SKM-1 (cell line): ENCODE measurements around the gene ANKRD44.
A peak's percentile ranks its signal among the peaks of the same experiment; 100 is the strongest.

Experiments
- DNase-seq: peaks from one replicate; lab custom pipeline; 2025; ENCODE audit not compliant: unreplicated experiment; lab: John Stamatoyannopoulos, UW

Gene ANKRD44

GRCh38 chr2:197001921-197002320 lies 308.7 kb downstream of the ANKRD44 start:
- DNase-seq: no peak

DNA sequence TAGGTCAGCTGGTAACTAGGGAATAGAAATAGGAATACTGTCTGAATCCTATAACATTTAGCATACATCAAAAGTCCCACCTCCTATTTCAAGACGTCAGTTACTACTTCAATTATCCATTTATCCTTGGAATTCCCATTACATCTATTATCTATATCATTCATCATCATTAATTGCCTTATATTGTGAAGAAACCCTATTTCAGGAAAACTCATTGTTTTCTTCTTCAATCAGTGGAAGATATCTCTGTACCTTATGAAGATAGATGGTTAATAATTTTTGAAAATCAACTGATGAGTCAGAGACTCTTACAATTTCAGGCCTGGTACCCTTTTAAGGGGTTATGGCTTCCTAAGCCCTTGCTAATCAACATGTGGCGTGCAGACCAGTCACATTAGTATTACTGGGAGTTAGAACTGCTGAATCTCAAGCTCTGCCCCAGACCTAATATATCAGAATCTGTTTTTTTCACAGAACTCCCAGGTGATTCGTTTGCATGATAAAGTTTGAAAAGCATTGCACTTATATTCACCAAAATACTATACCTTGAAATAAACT lies 314.7 kb downstream of the ANKRD44 start:
- DNase-seq: no peak

- no peak for DNase-seq
These were observed 315.8 kb downstream of the ANKRD44 start for GRCh38 chr2:196994764-196995163.

DNA sequence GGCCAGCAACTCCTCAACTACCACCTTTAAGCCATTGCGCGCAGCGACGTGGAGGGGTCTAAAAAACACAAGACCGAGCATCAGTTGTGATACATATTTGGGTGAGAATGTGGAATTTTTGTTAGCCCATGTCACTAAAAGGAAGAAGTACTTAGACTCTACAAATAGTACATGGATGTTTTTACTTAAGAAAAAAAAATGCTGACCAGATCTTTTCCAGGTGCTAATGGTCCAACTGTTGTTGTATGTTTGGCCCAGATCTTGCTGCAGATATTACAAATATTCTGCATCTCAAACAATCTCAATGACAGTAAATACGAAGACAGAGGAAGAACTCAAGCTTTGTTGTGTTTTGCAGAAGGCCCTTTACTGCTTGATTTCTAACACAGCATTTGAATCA lies 317.0 kb downstream of the ANKRD44 start:
- DNase-seq: no peak

DNA sequence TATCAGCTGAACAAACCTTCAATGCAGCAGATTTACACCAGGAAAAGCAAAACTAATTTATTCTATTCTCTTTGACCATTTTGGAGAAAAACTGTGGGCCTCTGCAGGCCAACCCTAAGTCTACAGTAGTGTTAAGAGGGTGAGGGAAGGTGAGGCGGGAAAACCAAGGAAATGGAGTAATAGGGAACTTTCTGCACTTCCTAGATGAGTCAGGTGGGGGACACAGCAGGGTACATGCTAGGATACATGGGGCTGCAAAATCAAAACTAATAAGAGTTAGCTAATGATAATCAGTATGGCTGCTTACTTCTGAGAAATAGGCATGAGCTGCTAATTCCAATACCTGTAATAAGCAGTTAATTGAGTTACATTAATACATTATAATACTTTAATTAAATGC lies 318.1 kb downstream of the ANKRD44 start:
- DNase-seq: no peak

GRCh38 chr2:196990788-196991461 lies 319.7 kb downstream of the ANKRD44 start:
- DNase-seq: no peak

DNA sequence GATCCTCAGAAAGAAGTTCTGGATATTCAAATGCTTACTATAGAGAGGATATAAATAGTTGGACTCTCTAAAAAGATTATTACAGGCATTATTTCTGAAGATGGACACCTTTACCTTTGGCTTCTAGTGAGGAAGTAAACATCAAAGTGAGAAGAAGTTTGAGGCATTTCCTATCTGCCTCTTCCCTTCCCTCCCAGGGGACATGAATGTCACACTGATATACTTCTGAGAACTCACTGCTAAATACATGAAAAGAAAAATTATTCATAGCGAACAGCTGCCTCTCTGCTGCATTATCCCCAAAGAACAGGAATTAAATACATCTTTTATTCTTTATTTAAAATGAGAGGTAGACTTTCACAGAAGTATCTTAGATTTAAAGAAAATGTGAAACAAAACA lies 320.5 kb downstream of the ANKRD44 start:
- no peak for DNase-seq

DNA sequence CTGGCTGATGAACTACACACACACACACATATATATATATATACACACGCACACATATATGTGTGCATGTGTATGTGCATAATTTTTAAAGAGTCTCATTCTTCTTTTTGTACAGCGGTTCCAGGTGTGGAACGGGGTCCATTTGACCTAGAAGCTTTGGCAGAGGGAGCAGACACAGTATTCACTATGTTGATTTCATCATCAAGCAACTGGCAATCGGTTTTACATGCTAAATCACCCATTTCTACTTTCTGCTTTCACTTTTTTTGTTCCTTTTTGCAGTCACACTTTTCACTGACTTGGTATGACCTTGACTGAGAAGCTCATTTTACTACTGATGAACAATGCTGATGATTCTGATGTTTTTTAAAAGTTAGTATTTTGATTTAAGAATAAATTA lies 321.1 kb downstream of the ANKRD44 start:
- no peak for DNase-seq

DNA sequence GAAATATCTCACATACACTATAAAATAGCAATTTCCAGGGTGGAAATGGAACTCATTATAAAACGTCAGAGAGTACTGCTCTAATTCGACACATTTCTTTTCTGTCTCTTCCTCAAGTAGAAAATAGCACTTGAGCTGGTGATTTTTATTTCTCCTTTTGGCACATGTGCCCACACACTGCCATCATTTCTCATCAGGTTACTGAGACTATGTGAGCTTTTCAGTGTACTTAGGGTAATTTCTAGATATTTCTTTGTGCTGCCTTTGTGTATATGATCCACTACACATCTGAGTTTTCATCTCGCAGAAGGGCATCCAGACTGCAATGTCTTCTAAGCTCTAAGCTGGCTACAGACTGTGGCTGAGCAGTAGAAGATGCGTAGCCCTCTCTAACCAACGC lies 321.9 kb downstream of the ANKRD44 start:
- DNase-seq: no peak

- DNase-seq: no peak
These were observed 322.8 kb downstream of the ANKRD44 start for GRCh38 chr2:196987649-196988364.

GRCh38 chr2:196987298-196987648 lies 323.3 kb downstream of the ANKRD44 start:
- DNase-seq: no peak

DNA sequence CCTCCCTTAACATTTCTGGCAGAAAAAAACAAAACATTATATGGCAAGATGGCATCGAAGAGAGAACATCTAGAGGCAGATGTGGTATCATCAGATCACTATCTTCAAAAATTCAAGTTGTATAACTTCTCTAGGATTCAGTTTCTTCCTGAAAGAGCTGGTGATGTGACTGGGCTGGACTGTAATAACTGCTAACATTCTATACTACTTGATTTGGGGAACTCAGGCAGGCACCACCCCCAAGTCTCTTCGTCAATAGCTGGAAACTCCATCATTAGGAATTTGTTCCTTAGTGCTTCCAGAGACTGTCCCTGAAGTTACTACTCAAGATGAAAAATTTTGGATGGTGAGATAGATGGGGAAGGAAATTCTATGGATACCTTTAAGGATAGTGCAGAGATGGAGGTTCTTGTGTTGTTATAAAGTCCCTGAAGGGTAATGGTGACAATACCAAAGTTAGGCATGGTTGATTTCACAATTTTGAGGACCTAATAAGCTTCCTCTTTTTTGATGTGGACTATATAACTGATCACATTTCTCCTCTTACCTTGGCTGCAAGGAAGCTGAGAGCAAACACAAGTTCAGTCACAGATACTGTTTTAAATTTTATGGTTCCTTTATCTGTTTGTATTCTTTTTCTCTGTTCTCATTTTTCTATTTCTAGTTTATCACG lies 324.9 kb downstream of the ANKRD44 start:
- peak; percentile 89 for DNase-seq

- DNase-seq: no peak
These were observed 325.7 kb downstream of the ANKRD44 start for GRCh38 chr2:196984903-196985302.

DNA sequence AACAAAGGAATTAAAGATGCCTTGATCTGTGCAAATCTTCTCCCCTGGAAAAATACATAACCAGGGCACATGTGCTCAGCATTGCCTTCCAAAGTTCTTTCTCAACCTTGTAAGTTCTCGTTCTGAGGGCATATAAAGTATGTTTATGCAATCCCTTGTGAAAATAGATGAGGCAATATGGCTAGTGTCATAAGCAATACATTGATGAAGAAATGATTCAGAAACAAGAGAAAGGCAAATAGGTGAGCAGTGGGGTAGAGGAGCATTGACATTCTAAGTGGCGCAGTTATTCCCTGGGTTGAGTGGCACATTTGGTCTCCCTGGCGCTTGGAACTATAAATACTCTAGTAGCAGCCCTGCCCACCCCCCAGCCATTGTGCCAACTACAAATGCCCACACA lies 326.6 kb downstream of the ANKRD44 start:
- DNase-seq: peak; percentile 88

DNA sequence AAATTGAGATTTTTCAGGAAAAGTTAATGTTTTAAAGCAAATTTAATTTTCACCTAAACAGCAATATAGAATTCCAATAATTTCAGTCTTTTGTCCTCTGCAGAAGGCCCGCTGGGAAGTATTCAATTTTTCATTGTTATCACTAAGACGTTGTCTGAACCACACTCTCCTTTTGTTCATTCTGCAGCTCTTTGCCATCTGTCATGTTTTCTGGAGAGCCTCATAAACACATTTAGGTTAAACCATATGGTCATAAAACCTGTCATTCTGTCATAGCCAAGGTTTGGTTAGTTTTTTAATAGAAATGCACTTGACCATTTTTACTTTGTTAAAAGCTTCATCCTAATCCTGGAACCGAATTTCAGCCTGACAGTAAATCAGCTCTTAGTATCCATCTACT lies 330.1 kb downstream of the ANKRD44 start:
- DNase-seq: no peak

GRCh38 chr2:196980001-196980400 lies 330.6 kb downstream of the ANKRD44 start:
- DNase-seq: no peak

DNA sequence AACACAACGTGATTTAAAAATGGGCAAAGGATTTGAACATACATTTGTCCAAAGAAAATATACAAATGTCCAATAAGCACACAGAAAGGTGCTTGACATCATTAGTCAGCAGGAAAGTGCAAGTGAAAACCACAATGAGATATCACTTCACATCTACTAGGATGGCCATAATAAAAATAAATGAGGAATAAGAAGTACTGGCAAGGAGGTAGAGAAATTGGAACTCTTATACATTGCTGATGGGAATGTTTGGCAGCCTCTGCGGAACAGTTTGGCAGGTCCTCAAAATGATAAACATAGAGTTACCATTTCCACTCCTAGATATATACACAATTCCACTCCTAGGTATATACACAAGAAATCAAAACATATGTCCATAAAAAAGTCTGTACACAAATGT lies 333.1 kb downstream of the ANKRD44 start:
- no peak for DNase-seq

GRCh38 chr2:196974970-196975369 lies 335.6 kb downstream of the ANKRD44 start:
- no peak for DNase-seq

GRCh38 chr2:196971574-196972279 lies 338.9 kb downstream of the ANKRD44 start:
- DNase-seq: no peak

DNA sequence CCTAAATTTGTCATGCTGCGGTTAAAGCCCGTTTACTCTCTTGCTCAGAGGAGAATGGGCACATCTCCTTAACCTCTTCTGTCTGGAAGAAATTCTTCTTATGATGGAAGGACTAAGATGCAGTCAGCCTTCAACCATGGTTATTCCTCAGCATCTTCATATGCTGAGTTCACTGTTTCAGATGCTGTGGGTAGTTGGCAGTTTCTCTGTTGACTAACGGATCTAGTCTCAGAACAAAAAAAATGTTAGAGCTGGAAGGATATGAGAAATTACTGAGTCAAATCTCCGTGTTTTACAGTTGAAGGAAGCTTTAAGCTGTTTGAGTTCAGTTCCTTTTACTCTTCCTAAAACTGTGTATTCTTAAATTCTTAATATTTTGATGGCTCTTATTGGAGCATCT lies 340.5 kb downstream of the ANKRD44 start:
- no peak for DNase-seq

GRCh38 chr2:196968516-196968915 lies 342.1 kb downstream of the ANKRD44 start:
- DNase-seq: no peak
